H9 (cell line): Measurements from ENCODE around the gene TEX2. TPM values are rescaled to one million over a fixed set of nuclear protein-coding genes. Genes with fewer than 3 reads are reported as not detected.
"Not testable (repeated sequence)": the region's sequence is repeated elsewhere in the genome, so short reads cannot be mapped to it uniquely, and the experiment has no call there.

ENCODE experiments used
- DNase-seq: peaks from one replicate; pipeline ENCODE4 v3.0.0-alpha.2; 2017
- H2AFZ ChIP-seq: one replicate; pipeline ENCODE4 v1.6.1; 2013; ENCODE audit warnings: mild to moderate bottlenecking, low read length, control low read depth, moderate library complexity
- H2AK5ac ChIP-seq: 2 replicates; pipeline ENCODE4 v1.6.1; 2013; ENCODE audit warnings: low read length, control low read depth, mixed read lengths; ENCODE audit not compliant: insufficient read length
- H2BK120ac ChIP-seq: one replicate; pipeline ENCODE4 v1.6.1; 2013; ENCODE audit warnings: low read depth, mild to moderate bottlenecking, low read length, control low read depth, inconsistent platforms; ENCODE audit not compliant: poor library complexity, severe bottlenecking
- H2BK12ac ChIP-seq: 2 replicates; pipeline ENCODE4 v1.6.1; 2013; ENCODE audit warnings: low read length, control low read depth, mixed read lengths, low read depth; ENCODE audit not compliant: insufficient read length
- H2BK15ac ChIP-seq: 2 replicates; pipeline ENCODE4 v1.6.1; 2013; ENCODE audit warnings: low read depth, low read length, control low read depth
- H2BK20ac ChIP-seq: one replicate; pipeline ENCODE4 v1.6.1; 2013; ENCODE audit warnings: low read depth, mild to moderate bottlenecking, low read length, control low read depth, inconsistent platforms; ENCODE audit not compliant: poor library complexity, severe bottlenecking
- H2BK5ac ChIP-seq: 2 replicates; pipeline ENCODE4 v1.6.1; 2013; ENCODE audit warnings: low read length, control low read depth, mixed read lengths; ENCODE audit not compliant: insufficient read length
- H3K14ac ChIP-seq: 2 replicates; pipeline ENCODE4 v1.6.1; 2013; ENCODE audit warnings: low read length, control low read depth; ENCODE audit not compliant: insufficient read depth
- H3K18ac ChIP-seq: 2 replicates; pipeline ENCODE4 v1.6.1; 2013; ENCODE audit warnings: low read depth, mild to moderate bottlenecking, mixed read lengths, low read length, control low read depth; ENCODE audit not compliant: insufficient read length
- H3K23ac ChIP-seq: 2 replicates; pipeline ENCODE4 v1.6.1; 2013; ENCODE audit warnings: low read length, control low read depth, mixed read lengths, low read depth; ENCODE audit not compliant: insufficient read length
- H3K23me2 ChIP-seq: 2 replicates; pipeline ENCODE4 v1.6.1; 2013; ENCODE audit warnings: low read depth, mild to moderate bottlenecking, mixed read lengths, low read length, control low read depth; ENCODE audit not compliant: insufficient read length, poor library complexity, severe bottlenecking
- H3K27ac ChIP-seq: 2 replicates; pipeline ENCODE4 v1.5.1; 2013; ENCODE audit warnings: low read length, control low read depth, mixed read lengths, low read depth; ENCODE audit not compliant: insufficient read length
- H3K27me3 ChIP-seq: 2 replicates; pipeline ENCODE4 v1.6.1; 2013; ENCODE audit warnings: low read length, control low read depth, inconsistent platforms; ENCODE audit not compliant: insufficient read depth
- H3K4ac ChIP-seq: 2 replicates; pipeline ENCODE4 v1.6.1; 2013; ENCODE audit warnings: low read depth, mild to moderate bottlenecking, control low read depth, inconsistent platforms, low read length, moderate library complexity
- H3K4me1 ChIP-seq: 2 replicates; pipeline ENCODE4 v1.6.1; 2013; ENCODE audit warnings: low read length, control low read depth, inconsistent platforms; ENCODE audit not compliant: insufficient read depth
- H3K4me2 ChIP-seq: 2 replicates; pipeline ENCODE4 v1.6.1; 2013; ENCODE audit warnings: low read length, control low read depth, mixed read lengths; ENCODE audit not compliant: insufficient read length, insufficient read depth
- H3K56ac ChIP-seq: 2 replicates; pipeline ENCODE4 v1.6.1; 2013; ENCODE audit warnings: low read depth, mild to moderate bottlenecking, mixed read lengths, low read length, control low read depth; ENCODE audit not compliant: insufficient read length
- H3K79me1 ChIP-seq: 2 replicates; pipeline ENCODE4 v1.6.1; 2013; ENCODE audit warnings: low read depth, mild to moderate bottlenecking, moderate library complexity, low read length, control low read depth, inconsistent platforms; ENCODE audit not compliant: insufficient read depth, poor library complexity, severe bottlenecking
- H3K79me2 ChIP-seq: 2 replicates; pipeline ENCODE4 v1.6.1; 2013; ENCODE audit warnings: low read length, control low read depth, inconsistent platforms; ENCODE audit not compliant: insufficient read depth
- H3K9ac ChIP-seq: 2 replicates; pipeline ENCODE4 v1.6.1; 2013; ENCODE audit warnings: low read length, control low read depth, mixed read lengths; ENCODE audit not compliant: insufficient read length; ENCODE audit errors: extremely low read depth
- H3K9me3 ChIP-seq: one replicate; pipeline ENCODE4 v1.6.1; 2013; ENCODE audit warnings: low read depth, low read length, inconsistent platforms; ENCODE audit not compliant: control insufficient read depth
- H3T11ph ChIP-seq: one replicate; pipeline ENCODE4 v1.6.1; 2013; ENCODE audit warnings: mild to moderate bottlenecking, low read length, control low read depth, inconsistent platforms
- H4K20me1 ChIP-seq: one replicate; pipeline ENCODE4 v1.6.1; 2013; ENCODE audit not compliant: control insufficient read depth, insufficient read length, insufficient read depth
- H4K5ac ChIP-seq: 2 replicates; pipeline ENCODE4 v1.6.1; 2013; ENCODE audit warnings: low read depth, mild to moderate bottlenecking, mixed read lengths, low read length, control low read depth; ENCODE audit not compliant: insufficient read length
- H4K8ac ChIP-seq: replicated peaks from 2 replicates; pipeline ENCODE4 v1.6.1; 2013; ENCODE audit warnings: low read length, control low read depth, mixed read lengths, low read depth; ENCODE audit not compliant: insufficient read length
- H4K91ac ChIP-seq: 2 replicates; pipeline ENCODE4 v1.6.1; 2013; ENCODE audit warnings: low read depth, mild to moderate bottlenecking, moderate library complexity, mixed read lengths, low read length, control low read depth; ENCODE audit not compliant: insufficient read length
- H3K27ac Mint-ChIP-seq, 3 experiments: 2 replicates in 2 of 3; 3 replicates in 1 of 3; pipeline ENCODE4 v1.8.0; 2020 to 2021; ENCODE audit warnings: mixed read lengths in 3 of 3, mild to moderate bottlenecking in 1 of 3, moderate library complexity in 1 of 3
- H3K27me3 Mint-ChIP-seq: 2 replicates; pipeline ENCODE4 v1.8.0; 2021; ENCODE audit warnings: low read depth, mild to moderate bottlenecking, moderate library complexity, mixed read lengths
- H3K36me3 Mint-ChIP-seq, 3 experiments: 2 replicates in 2 of 3; 3 replicates in 1 of 3; pipeline ENCODE4 v1.8.0; 2020 to 2021; ENCODE audit warnings: low read depth in 3 of 3, mixed read lengths in 3 of 3; ENCODE audit not compliant: insufficient read depth in 1 of 3
- H3K4me1 Mint-ChIP-seq, 2 experiments: 2 replicates each; pipeline ENCODE4 v1.8.0; 2020; ENCODE audit warnings: mixed read lengths in 2 of 2
- H3K4me3 Mint-ChIP-seq, 2 experiments: 2 replicates in 1 of 2; 3 replicates in 1 of 2; pipeline ENCODE4 v1.8.0; 2020 to 2021; ENCODE audit warnings: mild to moderate bottlenecking in 2 of 2, mixed read lengths in 2 of 2, moderate library complexity in 1 of 2
- H3K9me3 Mint-ChIP-seq, 2 experiments: 2 replicates in 1 of 2; 3 replicates in 1 of 2; pipeline ENCODE4 v1.8.0; 2020; ENCODE audit warnings: mild to moderate bottlenecking in 2 of 2, mixed read lengths in 2 of 2, moderate library complexity in 1 of 2
- WGBS: extraction: QIAGEN DNeasy Blood & Tissue Kit; methylation state at CpG from one replicate; pipeline ENCODE4 v1.1.7; 2013; ENCODE audit warnings: missing lambda C conversion rate, low lambda C conversion rate, mixed read lengths; ENCODE audit not compliant: insufficient read length; ENCODE audit errors: extremely low coverage; 5-methylcytosine and 5-hydroxymethylcytosine counted together
- total RNA-seq: library from RNA; stranded (reverse); gene quantifications from 2 replicates; pipeline ENCODE4 v1.2.1, GENCODE V29; 2021
- TF ChIP-seq, protein P1 (sequence below): fragments of 200-600 bp; sonication (generic); conservative IDR thresholded peaks from 3 replicates; pipeline ENCODE4 v1.8.0; 2021; ENCODE audit warnings: antibody characterized with exemption, mild to moderate bottlenecking

The TEX2 gene
- total RNA-seq, 1 experiment from 2014 or later, result 12.2 TPM

DNA sequence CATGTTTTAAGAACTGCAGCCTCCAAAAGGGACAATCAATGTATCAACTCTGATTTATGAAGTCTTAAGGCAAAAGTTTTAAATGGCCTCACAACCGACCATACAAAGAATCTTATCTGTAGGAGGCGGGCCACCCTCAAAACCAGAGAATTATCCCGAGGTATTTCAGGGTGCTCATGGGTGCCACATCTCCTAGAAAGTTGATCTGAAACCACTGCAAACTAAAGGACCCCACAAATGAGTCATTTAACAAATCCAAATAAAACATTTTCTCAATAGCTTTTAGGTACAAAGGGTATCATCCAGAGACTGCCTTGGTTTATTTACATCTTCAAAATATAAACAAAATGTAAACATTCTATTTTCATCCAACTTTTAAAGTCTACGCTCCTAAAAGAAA is 139.9 kb downstream of the TEX2 start:
- no peak overlapping the region for H2BK15ac ChIP-seq
- no peaks in the 10 kb centered on the region for H3K4me1 Mint-ChIP-seq
- H3K4ac ChIP-seq, result no peak overlapping the region
- H2BK12ac ChIP-seq, result no peak overlapping the region
- H3K27ac Mint-ChIP-seq, result no peak overlapping the region
- TF ChIP-seq, protein P1, sequence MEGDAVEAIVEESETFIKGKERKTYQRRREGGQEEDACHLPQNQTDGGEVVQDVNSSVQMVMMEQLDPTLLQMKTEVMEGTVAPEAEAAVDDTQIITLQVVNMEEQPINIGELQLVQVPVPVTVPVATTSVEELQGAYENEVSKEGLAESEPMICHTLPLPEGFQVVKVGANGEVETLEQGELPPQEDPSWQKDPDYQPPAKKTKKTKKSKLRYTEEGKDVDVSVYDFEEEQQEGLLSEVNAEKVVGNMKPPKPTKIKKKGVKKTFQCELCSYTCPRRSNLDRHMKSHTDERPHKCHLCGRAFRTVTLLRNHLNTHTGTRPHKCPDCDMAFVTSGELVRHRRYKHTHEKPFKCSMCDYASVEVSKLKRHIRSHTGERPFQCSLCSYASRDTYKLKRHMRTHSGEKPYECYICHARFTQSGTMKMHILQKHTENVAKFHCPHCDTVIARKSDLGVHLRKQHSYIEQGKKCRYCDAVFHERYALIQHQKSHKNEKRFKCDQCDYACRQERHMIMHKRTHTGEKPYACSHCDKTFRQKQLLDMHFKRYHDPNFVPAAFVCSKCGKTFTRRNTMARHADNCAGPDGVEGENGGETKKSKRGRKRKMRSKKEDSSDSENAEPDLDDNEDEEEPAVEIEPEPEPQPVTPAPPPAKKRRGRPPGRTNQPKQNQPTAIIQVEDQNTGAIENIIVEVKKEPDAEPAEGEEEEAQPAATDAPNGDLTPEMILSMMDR, result no peak
- H4K5ac ChIP-seq, result no peak overlapping the region
- H3K27ac ChIP-seq, result no peak overlapping the region
- H3K9me3 Mint-ChIP-seq, result no peaks in the 10 kb centered on the region
- no peaks in the 10 kb centered on the region for H3K4me1 ChIP-seq
- no peak overlapping the region for H3K4me3 Mint-ChIP-seq
- no peak overlapping the region for H2BK20ac ChIP-seq
- H2BK5ac ChIP-seq, result no peak overlapping the region
- H4K20me1 ChIP-seq, result no peaks in the 10 kb centered on the region
- peaks cover under 1% of the 10 kb centered on the region; the same call in 1 of the 2 replicates for H3K27me3 Mint-ChIP-seq
- no peaks in the 10 kb centered on the region for H3K27me3 ChIP-seq
- no peak overlapping the region for H2BK120ac ChIP-seq
- no peak overlapping the region for H2AK5ac ChIP-seq
- no peak overlapping the region for H3K9ac ChIP-seq
- whole genome bisulfite sequencing, result no CpG with 5 or more reads among the region's 4 CpGs
- no peak overlapping the region for H3K4me2 ChIP-seq
- H3K79me1 ChIP-seq, result no peaks in the 10 kb centered on the region
- H3T11ph ChIP-seq, result no peak overlapping the region
- H3K9me3 ChIP-seq, result no peaks in the 10 kb centered on the region
- no peaks in the 10 kb centered on the region for H3K79me2 ChIP-seq
- no peaks in the 10 kb centered on the region for H3K23me2 ChIP-seq
- DNase-seq, result no peak
- H3K23ac ChIP-seq, result no peak overlapping the region
- no peak overlapping the region for H4K91ac ChIP-seq
- H4K8ac ChIP-seq, result no peak overlapping the region
- H3K36me3 Mint-ChIP-seq, result no peaks in the 10 kb centered on the region
- H3K18ac ChIP-seq, result no peak overlapping the region
- no peak overlapping the region for H3K56ac ChIP-seq
- no peak overlapping the region for H2AFZ ChIP-seq
- H3K14ac ChIP-seq, result no peak overlapping the region

DNA sequence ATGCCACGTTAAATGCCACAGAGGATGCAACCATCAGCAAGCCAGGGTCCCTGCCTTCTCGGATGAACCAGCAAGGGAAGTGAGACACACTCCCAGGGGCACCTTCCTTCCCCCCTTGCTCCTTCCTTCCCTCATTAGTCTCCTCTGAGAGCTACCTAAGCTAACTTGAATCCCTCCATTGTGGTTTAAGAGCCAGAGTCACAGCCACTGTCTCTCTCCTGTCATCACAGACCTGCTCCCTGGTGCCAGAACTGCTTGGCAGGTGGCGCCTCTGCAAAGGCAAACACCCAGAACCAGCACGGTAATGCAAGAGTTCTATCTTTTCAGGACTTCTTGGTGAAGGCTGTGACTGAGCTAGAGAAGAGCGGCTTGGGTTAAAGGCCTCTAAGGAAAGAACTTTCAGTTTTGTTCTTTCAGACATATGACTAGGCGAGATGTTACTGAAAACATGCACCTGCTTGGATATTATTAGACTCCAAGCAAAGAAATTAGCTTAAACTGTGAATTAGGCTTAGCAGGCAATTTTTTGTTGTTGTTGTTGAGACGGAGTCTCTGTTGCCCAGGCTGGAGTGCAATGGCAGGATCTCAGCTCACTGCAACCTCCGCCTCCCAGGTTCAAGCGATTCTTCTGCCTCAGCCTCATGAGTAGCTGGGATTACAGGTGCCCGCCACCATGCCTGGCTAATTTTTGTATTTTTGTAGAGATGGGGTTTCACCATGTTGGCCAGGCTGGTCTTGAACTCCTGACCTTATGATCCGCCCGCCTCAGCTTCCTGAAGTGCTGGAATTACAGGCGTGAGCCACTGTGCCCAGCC is 141.9 kb downstream of the TEX2 start:
- not testable (repeated sequence) for H3K4me1 Mint-ChIP-seq

More for the DNA sequence above, 141.9 kb downstream of the TEX2 start:
- H2BK12ac ChIP-seq, H4K8ac ChIP-seq, H3K18ac ChIP-seq, H3K23ac ChIP-seq, H3K14ac ChIP-seq, H3K4me2 ChIP-seq, H3K27me3 Mint-ChIP-seq, H3K79me2 ChIP-seq, H3K4ac ChIP-seq, H3K36me3 Mint-ChIP-seq, H2BK15ac ChIP-seq, H2BK5ac ChIP-seq, H3K79me1 ChIP-seq, H2AFZ ChIP-seq, H3K56ac ChIP-seq, H3T11ph ChIP-seq, H2BK120ac ChIP-seq, H3K9ac ChIP-seq, H4K20me1 ChIP-seq, H2AK5ac ChIP-seq, H3K9me3 Mint-ChIP-seq, H3K9me3 ChIP-seq, H3K27me3 ChIP-seq, DNase-seq, H3K27ac ChIP-seq, H4K5ac ChIP-seq, H3K4me1 ChIP-seq, H3K23me2 ChIP-seq, H2BK20ac ChIP-seq, H3K4me3 Mint-ChIP-seq, H4K91ac ChIP-seq: not testable (repeated sequence)
- H3K27ac Mint-ChIP-seq, result peak overlapping the region in 1 of 3 experiments; percentile 79; a peak in 1 of 7 replicates
- WGBS, result no CpG with 5 or more reads among the region's 13 CpGs
